H9 (cell line): ENCODE data around the gene ZBTB20. TPM values are rescaled to one million over a fixed set of nuclear protein-coding genes. Genes with fewer than 3 reads are reported as not detected.

Source experiments
- DNase-seq: peaks from one replicate; pipeline ENCODE4 v3.0.0-alpha.2; 2017
- H2AFZ ChIP-seq: one replicate; pipeline ENCODE4 v1.6.1; 2013; ENCODE audit warnings: mild to moderate bottlenecking, low read length, control low read depth, moderate library complexity
- H2AK5ac ChIP-seq: 2 replicates; pipeline ENCODE4 v1.6.1; 2013; ENCODE audit warnings: low read length, control low read depth, mixed read lengths; ENCODE audit not compliant: insufficient read length
- H2BK120ac ChIP-seq: one replicate; pipeline ENCODE4 v1.6.1; 2013; ENCODE audit warnings: low read depth, mild to moderate bottlenecking, low read length, control low read depth, inconsistent platforms; ENCODE audit not compliant: poor library complexity, severe bottlenecking
- H2BK12ac ChIP-seq: 2 replicates; pipeline ENCODE4 v1.6.1; 2013; ENCODE audit warnings: low read length, control low read depth, mixed read lengths, low read depth; ENCODE audit not compliant: insufficient read length
- H2BK15ac ChIP-seq: 2 replicates; pipeline ENCODE4 v1.6.1; 2013; ENCODE audit warnings: low read depth, low read length, control low read depth
- H2BK20ac ChIP-seq: one replicate; pipeline ENCODE4 v1.6.1; 2013; ENCODE audit warnings: low read depth, mild to moderate bottlenecking, low read length, control low read depth, inconsistent platforms; ENCODE audit not compliant: poor library complexity, severe bottlenecking
- H2BK5ac ChIP-seq: 2 replicates; pipeline ENCODE4 v1.6.1; 2013; ENCODE audit warnings: low read length, control low read depth, mixed read lengths; ENCODE audit not compliant: insufficient read length
- H3K14ac ChIP-seq: 2 replicates; pipeline ENCODE4 v1.6.1; 2013; ENCODE audit warnings: low read length, control low read depth; ENCODE audit not compliant: insufficient read depth
- H3K18ac ChIP-seq: 2 replicates; pipeline ENCODE4 v1.6.1; 2013; ENCODE audit warnings: low read depth, mild to moderate bottlenecking, mixed read lengths, low read length, control low read depth; ENCODE audit not compliant: insufficient read length
- H3K23ac ChIP-seq: 2 replicates; pipeline ENCODE4 v1.6.1; 2013; ENCODE audit warnings: low read length, control low read depth, mixed read lengths, low read depth; ENCODE audit not compliant: insufficient read length
- H3K23me2 ChIP-seq: 2 replicates; pipeline ENCODE4 v1.6.1; 2013; ENCODE audit warnings: low read depth, mild to moderate bottlenecking, mixed read lengths, low read length, control low read depth; ENCODE audit not compliant: insufficient read length, poor library complexity, severe bottlenecking
- H3K27ac ChIP-seq: 2 replicates; pipeline ENCODE4 v1.5.1; 2013; ENCODE audit warnings: low read length, control low read depth, mixed read lengths, low read depth; ENCODE audit not compliant: insufficient read length
- H3K27me3 ChIP-seq: 2 replicates; pipeline ENCODE4 v1.6.1; 2013; ENCODE audit warnings: low read length, control low read depth, inconsistent platforms; ENCODE audit not compliant: insufficient read depth
- H3K4ac ChIP-seq: 2 replicates; pipeline ENCODE4 v1.6.1; 2013; ENCODE audit warnings: low read depth, mild to moderate bottlenecking, control low read depth, inconsistent platforms, low read length, moderate library complexity
- H3K4me1 ChIP-seq: 2 replicates; pipeline ENCODE4 v1.6.1; 2013; ENCODE audit warnings: low read length, control low read depth, inconsistent platforms; ENCODE audit not compliant: insufficient read depth
- H3K4me2 ChIP-seq: 2 replicates; pipeline ENCODE4 v1.6.1; 2013; ENCODE audit warnings: low read length, control low read depth, mixed read lengths; ENCODE audit not compliant: insufficient read length, insufficient read depth
- H3K56ac ChIP-seq: 2 replicates; pipeline ENCODE4 v1.6.1; 2013; ENCODE audit warnings: low read depth, mild to moderate bottlenecking, mixed read lengths, low read length, control low read depth; ENCODE audit not compliant: insufficient read length
- H3K79me1 ChIP-seq: 2 replicates; pipeline ENCODE4 v1.6.1; 2013; ENCODE audit warnings: low read depth, mild to moderate bottlenecking, moderate library complexity, low read length, control low read depth, inconsistent platforms; ENCODE audit not compliant: insufficient read depth, poor library complexity, severe bottlenecking
- H3K79me2 ChIP-seq: 2 replicates; pipeline ENCODE4 v1.6.1; 2013; ENCODE audit warnings: low read length, control low read depth, inconsistent platforms; ENCODE audit not compliant: insufficient read depth
- H3K9ac ChIP-seq: 2 replicates; pipeline ENCODE4 v1.6.1; 2013; ENCODE audit warnings: low read length, control low read depth, mixed read lengths; ENCODE audit not compliant: insufficient read length; ENCODE audit errors: extremely low read depth
- H3K9me3 ChIP-seq: one replicate; pipeline ENCODE4 v1.6.1; 2013; ENCODE audit warnings: low read depth, low read length, inconsistent platforms; ENCODE audit not compliant: control insufficient read depth
- H3T11ph ChIP-seq: one replicate; pipeline ENCODE4 v1.6.1; 2013; ENCODE audit warnings: mild to moderate bottlenecking, low read length, control low read depth, inconsistent platforms
- H4K20me1 ChIP-seq: one replicate; pipeline ENCODE4 v1.6.1; 2013; ENCODE audit not compliant: control insufficient read depth, insufficient read length, insufficient read depth
- H4K5ac ChIP-seq: 2 replicates; pipeline ENCODE4 v1.6.1; 2013; ENCODE audit warnings: low read depth, mild to moderate bottlenecking, mixed read lengths, low read length, control low read depth; ENCODE audit not compliant: insufficient read length
- H4K8ac ChIP-seq: replicated peaks from 2 replicates; pipeline ENCODE4 v1.6.1; 2013; ENCODE audit warnings: low read length, control low read depth, mixed read lengths, low read depth; ENCODE audit not compliant: insufficient read length
- H4K91ac ChIP-seq: 2 replicates; pipeline ENCODE4 v1.6.1; 2013; ENCODE audit warnings: low read depth, mild to moderate bottlenecking, moderate library complexity, mixed read lengths, low read length, control low read depth; ENCODE audit not compliant: insufficient read length
- H3K27ac Mint-ChIP-seq, 3 experiments: 2 replicates in 2 of 3; 3 replicates in 1 of 3; pipeline ENCODE4 v1.8.0; 2020 to 2021; ENCODE audit warnings: mixed read lengths in 3 of 3, mild to moderate bottlenecking in 1 of 3, moderate library complexity in 1 of 3
- H3K27me3 Mint-ChIP-seq: 2 replicates; pipeline ENCODE4 v1.8.0; 2021; ENCODE audit warnings: low read depth, mild to moderate bottlenecking, moderate library complexity, mixed read lengths
- H3K36me3 Mint-ChIP-seq, 3 experiments: 2 replicates in 2 of 3; 3 replicates in 1 of 3; pipeline ENCODE4 v1.8.0; 2020 to 2021; ENCODE audit warnings: low read depth in 3 of 3, mixed read lengths in 3 of 3; ENCODE audit not compliant: insufficient read depth in 1 of 3
- H3K4me1 Mint-ChIP-seq, 2 experiments: 2 replicates each; pipeline ENCODE4 v1.8.0; 2020; ENCODE audit warnings: mixed read lengths in 2 of 2
- H3K4me3 Mint-ChIP-seq, 2 experiments: 2 replicates in 1 of 2; 3 replicates in 1 of 2; pipeline ENCODE4 v1.8.0; 2020 to 2021; ENCODE audit warnings: mild to moderate bottlenecking in 2 of 2, mixed read lengths in 2 of 2, moderate library complexity in 1 of 2
- H3K9me3 Mint-ChIP-seq, 2 experiments: 2 replicates in 1 of 2; 3 replicates in 1 of 2; pipeline ENCODE4 v1.8.0; 2020; ENCODE audit warnings: mild to moderate bottlenecking in 2 of 2, mixed read lengths in 2 of 2, moderate library complexity in 1 of 2
- CTCF ChIP-seq: fragments of 200-600 bp; sonication (generic); conservative IDR thresholded peaks from 3 replicates; pipeline ENCODE4 v1.8.0; 2021; ENCODE audit warnings: antibody characterized with exemption, mild to moderate bottlenecking
- total RNA-seq: library from RNA; stranded (reverse); gene quantifications from 2 replicates; pipeline ENCODE4 v1.2.1, GENCODE V29; 2021

The ZBTB20 gene
- total RNA-seq, 1 experiment from 2014 or later: 0.70 TPM

GRCh38 chr3:114649331-114649730, 497.8 kb downstream of the ZBTB20 start:
- H3K79me2 ChIP-seq: no peaks in the 10 kb centered on the region
- no peak for DNase-seq
- H3K23me2 ChIP-seq: no peaks in the 10 kb centered on the region
- no peak overlapping the region for H2BK20ac ChIP-seq
- H3K9me3 ChIP-seq: no peaks in the 10 kb centered on the region
- no peak overlapping the region for H2BK5ac ChIP-seq
- H2BK120ac ChIP-seq: no peak overlapping the region
- no peak overlapping the region for H4K91ac ChIP-seq
- no peak overlapping the region for H3K18ac ChIP-seq
- no peak overlapping the region for H3K9ac ChIP-seq
- no peak overlapping the region for H4K8ac ChIP-seq
- Mint-ChIP-seq H3K9me3 (no peaks in the 10 kb centered on the region; a peak in 1 of 5 replicates), H3K4me1 (peaks cover under 1 to 2% of the 10 kb centered on the region in 2 experiments), H3K27ac (0 out of 7 replicates have a peak overlapping the region, but pooled peaks of 1 of the 3 experiments have one; percentile 22), H3K36me3 (peaks cover 0 to 5% (median 0%) of the 10 kb centered on the region in 3 experiments; a peak in 2 of 7 replicates), H3K27me3 (no peaks in the 10 kb centered on the region), H3K4me3 (no peak overlapping the region)
- no peak overlapping the region for H3K23ac ChIP-seq
- H4K20me1 ChIP-seq: no peaks in the 10 kb centered on the region
- no peak overlapping the region for H3K27ac ChIP-seq
- no peak overlapping the region for H4K5ac ChIP-seq
- no peak overlapping the region for H3K4ac ChIP-seq
- no peak overlapping the region for H2AFZ ChIP-seq
- H3K27me3 ChIP-seq: no peaks in the 10 kb centered on the region
- no peak overlapping the region for H3T11ph ChIP-seq
- no peak overlapping the region for H2BK12ac ChIP-seq
- H3K4me1 ChIP-seq: no peaks in the 10 kb centered on the region
- TF ChIP-seq CTCF: no peak
- no peak overlapping the region for H3K56ac ChIP-seq
- no peak overlapping the region for H3K14ac ChIP-seq
- no peak overlapping the region for H3K4me2 ChIP-seq
- no peaks in the 10 kb centered on the region for H3K79me1 ChIP-seq
- no peak overlapping the region for H2AK5ac ChIP-seq
- H2BK15ac ChIP-seq: no peak overlapping the region
